A549 (cell line): Measurements from ENCODE around the gene PLCH2. TPM values are rescaled to one million over a fixed set of nuclear protein-coding genes. Genes with fewer than 3 reads are reported as not detected.

ENCODE experiments used
- ATAC-seq, 2 experiments: fragments of 200-7000 bp in 1 of 2; fragments of >200 bp in 1 of 2; cut with Nextera tagmentation in 1 of 2; cut with Tn5 transposase in 1 of 2; 3 replicates each; pipeline versions ENCODE4 v1.8.0 to v1.9.1; 2018 to 2020; ENCODE audit warnings: mild to moderate bottlenecking in 1 of 2, moderate library complexity in 1 of 2
- CTCF ChIA-PET: fragments of 300-600 bp; sonication (Branson Sonifier 250); formaldehyde crosslinking; extraction: SDS; loops from one replicate; lab custom pipeline; 2021; ENCODE audit warnings: antibody characterized with exemption, inconsistent platforms; lab: Yijun Ruan, JAX
- POLR2A ChIA-PET: fragments of 350-600 bp; formaldehyde crosslinking; extraction: SDS; loops from one replicate; lab custom pipeline; 2021; ENCODE audit warnings: antibody characterized with exemption, inconsistent platforms; lab: Yijun Ruan, JAX
- DNase-seq, 2 experiments: peaks; one replicate each; pipeline versions ENCODE4 v3.0.0 to v3.0.0-alpha.2; 2011 to 2016; ENCODE audit warnings: low read depth in 1 of 2, low spot score in 1 of 2
- FAIRE-seq: peaks from 2 replicates; lab custom pipeline; 2011; peaks lifted over from hg19 to GRCh38; lab: Jason Lieb, UNC
- H3K27ac ChIP-seq, 2 experiments: fragments of >200 bp; sonication (Bioruptor Twin); formaldehyde crosslinking; 3 replicates each; pipeline ENCODE4 v1.5.1; 2016 to 2017
- H3K4me1 ChIP-seq: fragments of >200 bp; sonication (Bioruptor Twin); formaldehyde crosslinking; 3 replicates; pipeline ENCODE4 v1.6.1; 2016
- H3K4me2 ChIP-seq: fragments of >200 bp; sonication (Bioruptor Twin); formaldehyde crosslinking; 3 replicates; pipeline ENCODE4 v1.6.1; 2016
- H3K4me3 ChIP-seq: fragments of >200 bp; sonication (Bioruptor Twin); formaldehyde crosslinking; 3 replicates; pipeline ENCODE4 v1.5.1; 2016
- H3K9me3 ChIP-seq: fragments of >200 bp; sonication (Bioruptor Twin); formaldehyde crosslinking; 3 replicates; pipeline ENCODE4 v1.6.1; 2016
- CHD4 ChIP-seq: fragments of 200-600 bp; sonication (generic); IDR thresholded peaks from 2 replicates; pipeline ENCODE4 v1.6.1; 2016; ENCODE audit warnings: antibody characterized with exemption, mild to moderate bottlenecking, borderline replicate concordance
- FOSL2 ChIP-seq, 2 experiments: fragments of 450-650 bp in 1 of 2; fragments of >200 bp in 1 of 2; sonication (Bioruptor Twin) in 1 of 2; formaldehyde crosslinking; IDR thresholded peaks; 2 replicates each; pipeline versions ENCODE4 v1.5.0 to v1.6.1; 2016 to 2020; ENCODE audit warnings: mild to moderate bottlenecking in 1 of 2, moderate library complexity in 1 of 2
- FOXS1 ChIP-seq: fragments of 250-450 bp; sonication (Bioruptor Pico); IDR thresholded peaks from 2 replicates; pipeline ENCODE4 v1.5.0; 2020; ENCODE audit warnings: mild to moderate bottlenecking, moderate library complexity
- GATA3 ChIP-seq: IDR thresholded peaks from 2 replicates; pipeline ENCODE4 v1.6.1; 2012; ENCODE audit warnings: borderline replicate concordance
- HDAC2 ChIP-seq: fragments of 200-600 bp; sonication (generic); IDR thresholded peaks from 2 replicates; pipeline ENCODE4 v1.6.1; 2016
- HMGXB4 ChIP-seq: fragments of 250-450 bp; sonication (Bioruptor Pico); IDR thresholded peaks from 2 replicates; pipeline ENCODE4 v1.5.0; 2021; ENCODE audit warnings: mild to moderate bottlenecking, moderate library complexity, borderline replicate concordance
- HOXB13 ChIP-seq: fragments of 250-450 bp; sonication (Bioruptor Pico); IDR thresholded peaks from 2 replicates; pipeline ENCODE4 v1.5.0; 2020; ENCODE audit warnings: low read depth, mild to moderate bottlenecking, moderate library complexity
- KDM1A ChIP-seq: fragments of 200-600 bp; sonication (generic); IDR thresholded peaks from 2 replicates; pipeline ENCODE4 v1.6.1; 2016; ENCODE audit warnings: low read depth, mild to moderate bottlenecking
- MAFK ChIP-seq: fragments of 450-650 bp; IDR thresholded peaks from 2 replicates; pipeline ENCODE4 v1.6.1; 2014; ENCODE audit not compliant: partially characterized antibody
- MYC ChIP-seq: IDR thresholded peaks from 2 replicates; pipeline ENCODE4 v1.6.1; 2012; ENCODE audit warnings: mild to moderate bottlenecking, inconsistent platforms, low read length, improper control_type of control experiment, borderline replicate concordance
- NPAS2 ChIP-seq: fragments of 250-450 bp; sonication (Bioruptor Pico); IDR thresholded peaks from 2 replicates; pipeline ENCODE4 v1.8.0; 2022; ENCODE audit warnings: mild to moderate bottlenecking, moderate library complexity, borderline replicate concordance
- POLR2A ChIP-seq: IDR thresholded peaks from 2 replicates; pipeline ENCODE4 v1.6.1; 2012; ENCODE audit warnings: mild to moderate bottlenecking, low read length
- REST ChIP-seq: fragments of 200-600 bp; sonication (generic); IDR thresholded peaks from 2 replicates; pipeline ENCODE4 v1.6.1; 2016; ENCODE audit warnings: antibody characterized with exemption, mild to moderate bottlenecking, moderate library complexity
- RNF2 ChIP-seq: fragments of 200-600 bp; sonication (generic); IDR thresholded peaks from 2 replicates; pipeline ENCODE4 v1.6.1; 2016; ENCODE audit warnings: low read depth, mild to moderate bottlenecking, antibody characterized with exemption, moderate library complexity, borderline replicate concordance
- USF2 ChIP-seq: fragments of 450-650 bp; IDR thresholded peaks from 2 replicates; pipeline ENCODE4 v1.6.1; 2014; ENCODE audit warnings: antibody characterized with exemption
- WGBS: methylation state at CpG from one replicate; pipeline ENCODE4 v1.1.6; 2017; ENCODE audit errors: missing lambda C conversion rate; 5-methylcytosine and 5-hydroxymethylcytosine counted together
- polyA plus RNA-seq, 4 experiments: library from polyadenylated mRNA; depleted of rRNA in 3 of 4; stranded (reverse); fragments of >200 nt; fragmentation: RNase III in 1 of 4; extraction: RNeasy Plus Mini Kit Qiagen cat#74134 plus additional on column Dnase treatment in 1 of 4; gene quantifications; 2 replicates in 3 of 4; 3 replicates in 1 of 4; pipeline ENCODE4 v1.2.3, GENCODE V29; 2011 to 2017

Gene PLCH2
- polyA plus RNA-seq, 2 of the 4 experiments (the other 2 are of a cell fraction): 0.10 to 0.18 TPM

DNA sequence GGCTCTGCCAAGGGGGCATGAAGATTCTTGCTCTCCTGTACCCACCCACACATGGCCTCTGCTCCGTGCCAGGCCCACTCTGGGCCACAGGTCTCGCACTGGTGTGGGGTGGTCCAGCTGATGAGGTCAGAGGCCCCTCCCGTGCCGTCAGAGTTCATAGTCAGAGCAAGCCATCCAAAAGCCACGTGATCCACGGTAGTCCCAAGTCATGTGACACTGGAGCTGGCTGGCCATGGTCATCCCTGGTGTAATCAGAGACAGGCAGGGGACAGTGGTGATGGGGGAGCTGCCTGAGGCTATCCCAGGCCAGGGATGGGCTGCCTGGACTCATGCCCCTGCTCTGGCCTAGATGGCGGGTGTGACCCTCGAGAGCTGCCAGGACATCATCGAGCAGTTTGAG is 10.5 kb downstream of the PLCH2 start:
- CTCF ChIA-PET: interaction anchor here (1.1 to 1.2 kb wide), 2 partner anchors 43 to 61 kb away, joined by 3 read pairs; no protein-coding TSS in a partner anchor
- Histone ChIP-seq H3K9me3 (peaks cover 5% of the 10 kb centered on the region; the same call in 1 of the 3 replicates), H3K4me2 (no peak overlapping the region), H3K27ac (no peak overlapping the region), H3K4me3 (no peak overlapping the region), H3K4me1 (no peaks in the 10 kb centered on the region)
- POLR2A ChIA-PET: no interaction called here
- no peak for FAIRE-seq
- no peak for TF ChIP-seq RNF2
- TF ChIP-seq HOXB13 (CRISPR knock-in tag): no peak
- 0 out of 2 replicates have a peak, but pooled peaks have one; percentile 21 for TF ChIP-seq USF2
- DNase-seq: no peak
- ATAC-seq: no peak
- WGBS: no CpG with 5 or more reads among the region's 9 CpGs

DNA sequence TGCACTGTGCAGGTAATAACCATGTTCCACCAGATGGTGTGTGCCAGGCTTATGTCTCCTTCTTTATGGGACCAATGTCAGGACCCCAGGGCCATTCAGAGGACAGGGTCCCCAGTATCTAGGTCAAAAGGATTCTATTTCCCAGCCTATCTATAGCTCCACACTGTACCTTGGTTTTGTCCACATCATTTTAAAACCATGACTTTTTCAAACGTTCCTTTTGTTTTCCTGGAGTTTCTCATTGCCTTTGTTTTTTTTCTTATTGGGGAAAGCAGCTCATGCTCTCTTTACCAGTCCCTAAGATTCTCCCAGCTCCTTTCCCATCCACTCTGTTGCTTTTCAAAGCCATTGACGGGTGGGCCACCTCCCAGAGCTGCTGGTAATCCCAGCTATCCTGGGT is 12.6 kb downstream of the PLCH2 start:
- Histone ChIP-seq H3K4me2 (no peak overlapping the region), H3K9me3 (peaks cover 5% of the 10 kb centered on the region; the same call in 1 of the 3 replicates), H3K4me3 (no peak overlapping the region), H3K27ac (no peak overlapping the region), H3K4me1 (peaks cover 2% of the 10 kb centered on the region; the same call in 2 of the 3 replicates)
- TF ChIP-seq NPAS2 (CRISPR knock-in tag): no peak
- no peak for TF ChIP-seq USF2
- no peak for TF ChIP-seq RNF2
- TF ChIP-seq HOXB13 (CRISPR knock-in tag): no peak
- POLR2A ChIA-PET: no interaction called here
- CTCF ChIA-PET: interaction anchor here (0.8 to 1.8 kb wide), 6 partner anchors 8 to 74 kb away, joined by 3 to 5 read pairs (median 4); no protein-coding TSS in a partner anchor
- 44% methylated on average over 2 of the region's 2 CpGs for WGBS
- FAIRE-seq: no peak
- no peak for DNase-seq
- no peak for ATAC-seq

DNA sequence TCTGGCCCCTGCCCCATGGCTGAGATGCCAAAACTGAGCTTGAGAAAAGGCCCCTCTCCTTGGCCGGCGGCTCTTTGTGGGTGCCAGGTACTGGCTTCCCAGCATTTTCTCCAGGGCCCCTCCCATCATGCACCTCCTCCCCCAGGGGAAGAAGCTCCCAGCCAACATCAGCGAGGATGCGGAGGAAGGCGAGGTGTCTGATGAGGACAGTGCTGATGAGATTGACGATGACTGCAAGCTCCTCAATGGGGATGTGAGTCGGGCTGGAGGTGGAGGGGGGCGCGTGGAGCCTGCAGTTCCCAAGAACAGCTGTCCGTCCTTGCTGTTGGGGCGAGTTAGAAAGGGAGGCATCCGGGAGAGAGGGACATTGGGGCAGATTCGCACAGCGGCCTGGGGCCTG is 13.5 kb downstream of the PLCH2 start:
- no peak for TF ChIP-seq FOXS1
- no peak for TF ChIP-seq MAFK
- no peak for TF ChIP-seq HDAC2
- TF ChIP-seq REST: no peak
- no peak for TF ChIP-seq KDM1A
- no peak for TF ChIP-seq HMGXB4 (CRISPR knock-in tag)
- no peak for TF ChIP-seq FOSL2 (IDR thresholded peaks at IDR 0.05)
- TF ChIP-seq FOSL2 (CRISPR knock-in tag; IDR thresholded peaks at IDR 0.05): no peak
- TF ChIP-seq MYC: no peak
- TF ChIP-seq CHD4: no peak
- no peak for TF ChIP-seq POLR2A
- no peak for TF ChIP-seq NPAS2 (CRISPR knock-in tag)
- TF ChIP-seq HOXB13 (CRISPR knock-in tag): no peak
- TF ChIP-seq GATA3: no peak
- Histone ChIP-seq H3K9me3 (peaks cover 5% of the 10 kb centered on the region; the same call in 1 of the 3 replicates), H3K4me1 (peaks cover 10% of the 10 kb centered on the region), H3K27ac (no peak overlapping the region), H3K4me2 (no peak overlapping the region), H3K4me3 (no peak overlapping the region)
- DNase-seq: no peak
- FAIRE-seq: no peak
- no peak for ATAC-seq
- ChIA-PET POLR2A (no interaction called here), CTCF (interaction anchor here (0.7 to 1.8 kb wide), 6 partner anchors 16 to 75 kb away, joined by 3 to 5 read pairs (median 3); no protein-coding TSS in a partner anchor)
- WGBS: 95% methylated on average over 4 of the region's 14 CpGs
